SK-N-SH (cell line): Measurements from ENCODE around the gene LCN10. TPM values are rescaled to one million over a fixed set of nuclear protein-coding genes. Genes with fewer than 3 reads are reported as not detected.

Experiments
- CTCF ChIA-PET: fragments of 300-600, 350-600 bp; formaldehyde crosslinking; extraction: SDS; loops from one replicate; lab custom pipeline; 2021; lab: Yijun Ruan, JAX
- POLR2A ChIA-PET: fragments of 350-600 bp; sonication (Branson Sonifier 250); formaldehyde crosslinking; extraction: SDS; loops from one replicate; lab custom pipeline; 2020; ENCODE audit warnings: antibody characterized with exemption, inconsistent platforms; lab: Yijun Ruan, JAX
- DNase-seq: peaks from one replicate; pipeline ENCODE4 v3.0.0; 2012
- H2AFZ ChIP-seq: fragments of 200-600 bp; sonication (generic); 2 replicates; pipeline ENCODE4 v1.8.1; 2016; ENCODE audit warnings: antibody characterized with exemption, mild to moderate bottlenecking, low read depth
- H3F3A ChIP-seq: fragments of 200-600 bp; sonication (generic); replicated peaks from 2 replicates; pipeline ENCODE3; 2016; ENCODE audit warnings: antibody characterized with exemption, mild to moderate bottlenecking; ENCODE audit not compliant: insufficient read depth
- H3K27ac ChIP-seq, 2 experiments: fragments of 200-500 bp in 1 of 2; fragments of 200-600 bp in 1 of 2; sonication (Bioruptor generic) in 1 of 2; sonication (generic), shearing (Covaris generic) in 1 of 2; 2 replicates each; pipeline versions ENCODE4 v1.5.1 to v1.6.1; 2014 to 2016; ENCODE audit warnings: low read depth in 2 of 2, inconsistent platforms in 1 of 2, low read length in 1 of 2, mild to moderate bottlenecking in 1 of 2, mixed read lengths in 1 of 2
- H3K27me3 ChIP-seq: fragments of 200-600 bp; sonication (generic), shearing (Covaris generic); 2 replicates; pipeline ENCODE4 v1.6.1; 2016; ENCODE audit warnings: mixed run types; ENCODE audit not compliant: insufficient read depth
- H3K36me3 ChIP-seq, 2 experiments: fragments of 200-500 bp in 1 of 2; fragments of 200-600 bp in 1 of 2; sonication (Bioruptor generic) in 1 of 2; sonication (generic) in 1 of 2; replicated peaks in 1 of 2; 2 replicates each; pipeline versions ENCODE3 to v1.5.1; 2014 to 2016; ENCODE audit warnings: low read length in 1 of 2, mild to moderate bottlenecking in 1 of 2; ENCODE audit not compliant: insufficient read depth in 2 of 2, control insufficient read depth in 1 of 2
- H3K4me1 ChIP-seq, 2 experiments: fragments of 200-500 bp in 1 of 2; fragments of 200-600 bp in 1 of 2; sonication (Bioruptor generic) in 1 of 2; sonication (generic), shearing (Covaris generic) in 1 of 2; 2 replicates each; pipeline versions ENCODE4 v1.5.1 to v1.6.1; 2014 to 2016; ENCODE audit warnings: low read depth in 1 of 2, low read length in 1 of 2, mixed run types in 1 of 2; ENCODE audit not compliant: insufficient read depth in 2 of 2, control insufficient read depth in 1 of 2
- H3K4me2 ChIP-seq: fragments of 200-600 bp; sonication (generic), shearing (Covaris generic); 2 replicates; pipeline ENCODE4 v1.6.1; 2017; ENCODE audit warnings: mixed run types
- H3K4me3 ChIP-seq, 2 experiments: fragments of 200-500 bp in 1 of 2; fragments of 200-600 bp in 1 of 2; sonication (Bioruptor generic) in 1 of 2; sonication (generic), shearing (Covaris generic) in 1 of 2; 2 replicates each; pipeline versions ENCODE4 v1.5.1 to v1.8.1; 2014 to 2016; ENCODE audit warnings: low read depth in 2 of 2, inconsistent platforms in 1 of 2, low read length in 1 of 2, mild to moderate bottlenecking in 1 of 2, mixed read lengths in 1 of 2, moderate library complexity in 1 of 2
- H3K79me2 ChIP-seq: fragments of 200-600 bp; sonication (generic); 2 replicates; pipeline ENCODE4 v1.8.1; 2017; ENCODE audit warnings: mild to moderate bottlenecking; ENCODE audit not compliant: insufficient read depth
- H3K9ac ChIP-seq: fragments of 200-600 bp; sonication (generic); 2 replicates; pipeline ENCODE4 v1.6.1; 2017; ENCODE audit warnings: mixed run types
- H3K9me2 ChIP-seq: fragments of 200-600 bp; sonication (generic); 2 replicates; pipeline ENCODE4 v1.6.1; 2017; ENCODE audit warnings: mixed run types
- H3K9me3 ChIP-seq: fragments of 200-600 bp; sonication (generic); 2 replicates; pipeline ENCODE4 v1.6.1; 2017; ENCODE audit warnings: mixed run types, mild to moderate bottlenecking, moderate library complexity
- H4K20me1 ChIP-seq: fragments of 200-600 bp; sonication (generic); 2 replicates; pipeline ENCODE4 v1.6.1; 2017; ENCODE audit warnings: mild to moderate bottlenecking, mixed run types; ENCODE audit not compliant: insufficient read depth
- EZH2phosphoT487 ChIP-seq: fragments of 200-600 bp; sonication (generic); IDR thresholded peaks from 2 replicates; pipeline ENCODE4 v1.6.1; 2017; ENCODE audit warnings: low read depth, mixed run types, mild to moderate bottlenecking, antibody characterized with exemption, moderate library complexity, borderline replicate concordance
- FOSL2 ChIP-seq: IDR thresholded peaks from 2 replicates; pipeline ENCODE4 v1.4.0; 2012; ENCODE audit warnings: low read depth, mild to moderate bottlenecking, moderate library complexity, borderline replicate concordance
- FOXJ3 ChIP-seq: sonication (generic); formaldehyde crosslinking; IDR thresholded peaks from 2 replicates; pipeline ENCODE4 v1.5.1; 2020; ENCODE audit warnings: mild to moderate bottlenecking, missing genetic modification reagents
- JUND ChIP-seq: IDR thresholded peaks from 2 replicates; pipeline ENCODE4 v1.4.0; 2012
- NRF1 ChIP-seq: IDR thresholded peaks from 2 replicates; pipeline ENCODE4 v1.6.1; 2012; ENCODE audit warnings: low read depth, mild to moderate bottlenecking, low read length
- SMC3 ChIP-seq: IDR thresholded peaks from 2 replicates; pipeline ENCODE4 v1.6.1; 2012; ENCODE audit warnings: low read depth, low read length, improper control_type of control experiment
- TAF1 ChIP-seq: IDR thresholded peaks from 2 replicates; pipeline ENCODE4 v1.6.1; 2012; ENCODE audit warnings: low read depth, mild to moderate bottlenecking, low read length, moderate library complexity, borderline replicate concordance
- YY1 ChIP-seq: IDR thresholded peaks from 2 replicates; pipeline ENCODE4 v1.4.0; 2012; ENCODE audit warnings: low read depth, mild to moderate bottlenecking
- WGBS: methylation state at CpG from one replicate; pipeline ENCODE4 v1.1.6; 2017; ENCODE audit warnings: low lambda C conversion rate; 5-methylcytosine and 5-hydroxymethylcytosine counted together
- polyA plus RNA-seq, 3 experiments: library from polyadenylated mRNA; depleted of rRNA; stranded (reverse); fragments of >200 nt; gene quantifications; 2 replicates each; pipeline ENCODE4 v1.2.3, GENCODE V29; 2012
- TF ChIP-seq, protein P1 (sequence below): fragments of 200-600 bp; sonication (generic); IDR thresholded peaks from 2 replicates; pipeline ENCODE4 v1.6.1; 2017; ENCODE audit warnings: antibody characterized with exemption, mild to moderate bottlenecking, moderate library complexity
- TF ChIP-seq, protein P2 (sequence below): IDR thresholded peaks from 2 replicates; pipeline ENCODE4 v1.6.1; 2012; ENCODE audit warnings: mild to moderate bottlenecking, low read depth, low read length, moderate library complexity

The LCN10 gene
- polyA plus RNA-seq, 1 of the 3 experiments (the other 2 are of a cell fraction): not detected

DNA sequence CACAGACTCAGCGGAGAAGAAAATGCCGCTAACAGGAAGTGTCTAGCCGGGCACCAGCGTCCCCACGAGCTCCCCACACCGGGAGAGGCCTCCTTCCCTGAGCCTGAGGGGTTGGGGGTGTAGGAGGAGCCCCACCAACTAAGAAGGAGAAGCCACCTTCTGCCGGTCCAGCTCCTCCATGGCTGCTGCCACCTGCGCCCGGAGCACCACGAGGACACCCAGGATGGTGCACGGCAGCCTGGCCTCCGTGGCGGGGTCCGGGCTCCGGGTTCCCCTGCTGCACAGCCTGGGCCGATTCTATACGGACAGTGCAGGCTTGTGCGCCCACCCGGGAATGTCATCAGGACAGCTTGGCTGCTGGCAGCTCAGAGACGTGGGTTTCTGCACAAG is 15.0 kb upstream of the LCN10 start:
- POLR2A ChIA-PET: interaction anchor here (1.2 kb wide), 1 partner anchor 29 kb away, joined by 6 read pairs; no protein-coding TSS in a partner anchor
- Histone ChIP-seq H3K36me3 (no peaks in the 10 kb centered on the region), H3K27me3 (no peaks in the 10 kb centered on the region), H3K4me2 (no peak overlapping the region), H3F3A (peaks cover under 1% of the 10 kb centered on the region), H4K20me1 (no peaks in the 10 kb centered on the region), H3K9me2 (no peaks in the 10 kb centered on the region), H3K27ac (no peak overlapping the region; a peak in 1 of 4 replicates)
- 88% methylated on average over 7 of the region's 20 CpGs for WGBS
- CTCF ChIA-PET: interaction anchor here (0.5 to 4.8 kb wide), 29 partner anchors 9 to 275 kb away, joined by 3 to 53 read pairs (median 5); partner anchors contain the start of genes AJM1, DIPK1B, FBXW5 and FUT7
- DNase-seq: no peak
- TF ChIP-seq FOXJ3 (CRISPR knock-in tag): no peak
- TF ChIP-seq EZH2phosphoT487: no peak
- TF ChIP-seq SMC3: no peak
- TF ChIP-seq, protein P1, sequence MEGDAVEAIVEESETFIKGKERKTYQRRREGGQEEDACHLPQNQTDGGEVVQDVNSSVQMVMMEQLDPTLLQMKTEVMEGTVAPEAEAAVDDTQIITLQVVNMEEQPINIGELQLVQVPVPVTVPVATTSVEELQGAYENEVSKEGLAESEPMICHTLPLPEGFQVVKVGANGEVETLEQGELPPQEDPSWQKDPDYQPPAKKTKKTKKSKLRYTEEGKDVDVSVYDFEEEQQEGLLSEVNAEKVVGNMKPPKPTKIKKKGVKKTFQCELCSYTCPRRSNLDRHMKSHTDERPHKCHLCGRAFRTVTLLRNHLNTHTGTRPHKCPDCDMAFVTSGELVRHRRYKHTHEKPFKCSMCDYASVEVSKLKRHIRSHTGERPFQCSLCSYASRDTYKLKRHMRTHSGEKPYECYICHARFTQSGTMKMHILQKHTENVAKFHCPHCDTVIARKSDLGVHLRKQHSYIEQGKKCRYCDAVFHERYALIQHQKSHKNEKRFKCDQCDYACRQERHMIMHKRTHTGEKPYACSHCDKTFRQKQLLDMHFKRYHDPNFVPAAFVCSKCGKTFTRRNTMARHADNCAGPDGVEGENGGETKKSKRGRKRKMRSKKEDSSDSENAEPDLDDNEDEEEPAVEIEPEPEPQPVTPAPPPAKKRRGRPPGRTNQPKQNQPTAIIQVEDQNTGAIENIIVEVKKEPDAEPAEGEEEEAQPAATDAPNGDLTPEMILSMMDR: no peak
- TF ChIP-seq, all 33 proteins: peak for 0
- H3K4me3 ChIP-seq: no peak overlapping the region
- peaks cover 0 to 8% of the 10 kb centered on the region in 2 experiments; a peak in 1 of 4 replicates for H3K4me1 ChIP-seq
- H3K79me2 ChIP-seq: no peaks in the 10 kb centered on the region
- no peak overlapping the region for H2AFZ ChIP-seq
- H3K9ac ChIP-seq: no peak overlapping the region
- no peaks in the 10 kb centered on the region for H3K9me3 ChIP-seq

DNA sequence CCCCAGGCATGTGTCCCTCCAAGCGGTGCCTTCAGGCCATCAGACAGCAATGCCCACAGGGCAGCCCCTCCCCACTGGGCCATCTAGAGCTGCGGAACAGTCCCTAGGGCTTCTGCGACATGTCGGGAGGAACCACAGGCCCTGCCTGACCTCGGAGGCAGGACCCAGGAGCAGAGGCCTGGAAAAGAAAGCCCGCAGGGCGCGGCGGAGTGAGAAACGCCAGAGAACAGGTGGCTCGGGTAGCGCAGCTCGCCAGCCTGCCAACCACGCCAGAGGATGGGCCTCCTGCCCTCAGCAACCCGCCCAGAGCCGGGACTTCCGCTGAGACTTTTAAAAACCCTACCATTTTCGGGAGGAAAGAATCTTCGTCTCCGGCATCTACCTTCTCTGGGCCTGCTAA is 14.6 kb upstream of the LCN10 start:
- 84% methylated on average over 16 of the region's 20 CpGs for WGBS
- Histone ChIP-seq H3K9me3 (no peaks in the 10 kb centered on the region), H3K79me2 (no peaks in the 10 kb centered on the region), H3K9me2 (no peaks in the 10 kb centered on the region), H3K36me3 (no peaks in the 10 kb centered on the region), H4K20me1 (no peaks in the 10 kb centered on the region), H3K4me2 (no peak overlapping the region), H3K9ac (no peak overlapping the region), H3K4me1 (peaks cover 0 to 8% of the 10 kb centered on the region in 2 experiments; a peak in 1 of 4 replicates), H3F3A (peaks cover 3% of the 10 kb centered on the region), H2AFZ (no peak overlapping the region), H3K27ac (no peak overlapping the region), H3K4me3 (no peak overlapping the region), H3K27me3 (no peaks in the 10 kb centered on the region)
- DNase-seq: no peak
- ChIA-PET CTCF (interaction anchor here (0.9 to 4.8 kb wide), 15 partner anchors 11 to 219 kb away, joined by 3 to 53 read pairs (median 7); partner anchors contain the start of genes AJM1 and DIPK1B), POLR2A (no interaction called here)
- TF ChIP-seq NRF1: no peak
- TF ChIP-seq TAF1: no peak

DNA sequence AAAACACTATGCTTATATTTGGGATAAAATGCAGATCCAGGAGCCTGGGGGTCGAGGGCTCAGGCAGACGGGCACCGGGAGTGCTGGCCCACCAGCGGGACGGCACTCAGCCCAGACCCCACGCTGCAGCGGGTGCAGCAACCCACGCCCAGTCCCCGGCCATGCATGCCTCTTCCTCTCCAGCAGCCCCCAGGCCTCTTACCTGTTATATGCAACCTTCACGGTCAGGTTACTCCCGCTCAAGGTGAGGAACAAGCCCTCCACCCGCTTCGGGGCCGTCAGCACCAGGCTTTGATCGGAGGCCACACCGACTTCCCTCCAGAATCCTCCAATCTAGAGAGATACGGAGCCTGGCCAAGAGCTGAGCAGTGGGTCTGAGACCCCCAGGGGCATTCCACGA is 14.1 kb upstream of the LCN10 start:
- H3K27me3 ChIP-seq: no peaks in the 10 kb centered on the region
- ChIA-PET POLR2A (no interaction called here), CTCF (interaction anchor here (1.5 to 2.4 kb wide), 3 partner anchors 11 to 81 kb away, joined by 5 to 22 read pairs (median 17); no protein-coding TSS in a partner anchor)
- H3K27ac ChIP-seq: no peak overlapping the region
- H3K4me3 ChIP-seq: no peak overlapping the region
- no peaks in the 10 kb centered on the region for H4K20me1 ChIP-seq
- H3F3A ChIP-seq: peaks cover 3% of the 10 kb centered on the region
- no peaks in the 10 kb centered on the region for H3K79me2 ChIP-seq
- no peak overlapping the region for H2AFZ ChIP-seq
- peaks cover 0 to 8% of the 10 kb centered on the region in 2 experiments; a peak in 1 of 4 replicates for H3K4me1 ChIP-seq
- no peaks in the 10 kb centered on the region for H3K9me2 ChIP-seq
- H3K4me2 ChIP-seq: no peak overlapping the region
- no peaks in the 10 kb centered on the region for H3K36me3 ChIP-seq
- 89% methylated on average over 10 of the region's 18 CpGs for WGBS
- no peak for DNase-seq
- TF ChIP-seq YY1 (no peak), FOSL2 (no peak), JUND (no peak), TAF1 (no peak)
- TF ChIP-seq, protein P2, sequence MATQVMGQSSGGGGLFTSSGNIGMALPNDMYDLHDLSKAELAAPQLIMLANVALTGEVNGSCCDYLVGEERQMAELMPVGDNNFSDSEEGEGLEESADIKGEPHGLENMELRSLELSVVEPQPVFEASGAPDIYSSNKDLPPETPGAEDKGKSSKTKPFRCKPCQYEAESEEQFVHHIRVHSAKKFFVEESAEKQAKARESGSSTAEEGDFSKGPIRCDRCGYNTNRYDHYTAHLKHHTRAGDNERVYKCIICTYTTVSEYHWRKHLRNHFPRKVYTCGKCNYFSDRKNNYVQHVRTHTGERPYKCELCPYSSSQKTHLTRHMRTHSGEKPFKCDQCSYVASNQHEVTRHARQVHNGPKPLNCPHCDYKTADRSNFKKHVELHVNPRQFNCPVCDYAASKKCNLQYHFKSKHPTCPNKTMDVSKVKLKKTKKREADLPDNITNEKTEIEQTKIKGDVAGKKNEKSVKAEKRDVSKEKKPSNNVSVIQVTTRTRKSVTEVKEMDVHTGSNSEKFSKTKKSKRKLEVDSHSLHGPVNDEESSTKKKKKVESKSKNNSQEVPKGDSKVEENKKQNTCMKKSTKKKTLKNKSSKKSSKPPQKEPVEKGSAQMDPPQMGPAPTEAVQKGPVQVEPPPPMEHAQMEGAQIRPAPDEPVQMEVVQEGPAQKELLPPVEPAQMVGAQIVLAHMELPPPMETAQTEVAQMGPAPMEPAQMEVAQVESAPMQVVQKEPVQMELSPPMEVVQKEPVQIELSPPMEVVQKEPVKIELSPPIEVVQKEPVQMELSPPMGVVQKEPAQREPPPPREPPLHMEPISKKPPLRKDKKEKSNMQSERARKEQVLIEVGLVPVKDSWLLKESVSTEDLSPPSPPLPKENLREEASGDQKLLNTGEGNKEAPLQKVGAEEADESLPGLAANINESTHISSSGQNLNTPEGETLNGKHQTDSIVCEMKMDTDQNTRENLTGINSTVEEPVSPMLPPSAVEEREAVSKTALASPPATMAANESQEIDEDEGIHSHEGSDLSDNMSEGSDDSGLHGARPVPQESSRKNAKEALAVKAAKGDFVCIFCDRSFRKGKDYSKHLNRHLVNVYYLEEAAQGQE: no peak
- TF ChIP-seq, protein P1: no peak
- H3K9ac ChIP-seq: no peak overlapping the region
- no peaks in the 10 kb centered on the region for H3K9me3 ChIP-seq
